SW480 (cell line): ENCODE results near the gene CCHCR1.

Experiments
- DNase-seq: peaks from one replicate; pipeline ENCODE4 v3.0.0-alpha.2; 2016; ENCODE audit warnings: low spot score

CCHCR1 gene

DNA sequence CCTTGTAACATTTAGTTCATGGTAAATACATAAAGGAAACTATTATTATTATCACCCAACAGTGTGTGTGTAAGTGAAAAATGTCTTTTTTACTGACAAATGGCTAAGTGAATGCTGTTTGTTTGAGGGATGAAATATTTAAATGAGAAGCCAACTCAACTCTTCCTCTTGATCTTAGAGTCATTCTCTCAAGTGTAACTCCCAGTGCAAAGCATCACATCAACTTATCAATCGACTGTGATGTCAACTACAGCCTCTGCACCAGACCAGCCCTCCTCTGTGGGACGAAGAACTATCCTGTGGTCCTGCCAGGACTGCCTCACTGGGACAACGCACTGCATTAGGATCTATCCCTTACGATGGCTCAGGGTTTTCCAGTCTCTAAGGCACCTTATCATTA, 50.5 kb downstream of the CCHCR1 start:
- DNase-seq = no peak

- DNase-seq = no peak
Observed at GRCh38 chr6:31103136-31103535, 54.5 kb downstream of the CCHCR1 start.

- no peak for DNase-seq
Observed at GRCh38 chr6:31098449-31098938, 59.1 kb downstream of the CCHCR1 start.

GRCh38 chr6:31096656-31097055, 60.9 kb downstream of the CCHCR1 start:
- DNase-seq = no peak

DNA sequence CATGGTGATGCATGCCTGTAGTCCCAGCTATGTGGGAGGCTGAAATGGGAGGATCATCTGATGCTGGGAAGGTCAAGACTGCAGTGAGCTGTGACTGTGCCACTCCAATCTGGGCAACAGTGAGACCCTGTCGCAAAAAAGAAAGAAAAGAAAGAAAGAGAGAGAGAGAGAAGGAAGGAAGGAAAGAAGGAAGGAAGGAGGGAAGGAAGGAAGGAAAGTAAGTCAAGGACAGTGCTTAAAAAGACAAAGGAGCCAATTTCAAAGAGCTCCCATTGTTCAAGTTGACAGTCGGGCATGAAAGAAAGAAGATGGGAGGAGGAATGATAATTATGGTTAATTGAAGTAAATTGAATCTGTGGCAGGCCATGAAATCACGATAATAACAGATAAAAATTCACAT, 61.4 kb downstream of the CCHCR1 start:
- DNase-seq = no peak

DNA sequence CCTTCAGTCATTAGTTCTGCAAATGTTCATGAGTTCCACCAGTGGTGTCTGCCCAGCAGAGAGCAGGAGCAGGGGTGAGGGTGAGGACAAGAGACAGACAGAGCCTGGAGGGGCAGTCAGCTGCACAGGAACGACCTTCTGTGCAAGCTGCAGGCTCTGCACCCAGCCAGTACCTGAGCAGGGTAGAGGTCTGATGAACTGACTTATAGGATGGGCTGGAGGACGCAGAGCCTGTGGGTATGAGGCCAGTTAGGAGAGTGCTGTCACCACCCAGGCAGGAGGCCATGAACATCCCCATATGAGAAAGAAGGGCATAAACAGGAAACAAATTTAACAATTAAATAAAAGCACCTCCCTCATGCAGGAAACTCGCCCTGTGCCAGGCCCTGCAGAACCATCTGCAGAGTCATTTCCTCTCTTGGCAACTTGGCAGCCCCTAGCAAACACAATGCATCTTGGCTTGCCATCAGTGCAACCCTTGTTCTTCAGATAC, 63.2 kb downstream of the CCHCR1 start:
- DNase-seq = no peak

- DNase-seq = peak; percentile 58
Observed at GRCh38 chr6:31092769-31093505, 64.7 kb downstream of the CCHCR1 start.
